ENCODE results near the gene TEKT5. TPM values are rescaled to one million over a fixed set of nuclear protein-coding genes. Genes with fewer than 3 reads are reported as not detected.

TEKT5 gene
- total RNA-seq, 4 donors from 2014 or later, result not detected

DNA sequence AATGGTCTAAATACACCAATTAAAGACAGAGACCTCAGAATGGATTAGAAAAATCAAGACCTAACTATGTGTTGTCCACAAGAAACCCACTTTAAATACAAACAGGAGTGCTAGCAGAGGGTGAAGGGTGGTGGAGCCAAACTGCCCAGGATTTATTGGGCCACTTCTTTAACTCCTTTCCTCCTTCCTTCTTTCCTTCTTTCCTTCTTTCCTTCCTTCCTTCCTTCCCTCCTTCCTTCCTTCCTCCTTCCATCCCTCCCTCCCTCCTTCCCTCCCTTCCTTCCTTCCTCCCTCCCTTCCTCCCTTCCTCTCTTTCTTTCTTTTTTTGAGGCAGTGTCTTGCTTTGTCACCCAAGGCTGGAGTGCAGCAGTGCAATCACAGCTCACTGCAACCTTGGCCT is 80.0 kb downstream of the TEKT5 start:
- H3K36me3 ChIP-seq, result no peaks in the 10 kb centered on the region
- H3K27ac ChIP-seq (replicated peaks in 1 of 4), result no peak overlapping the region
- TF ChIP-seq, protein P1, sequence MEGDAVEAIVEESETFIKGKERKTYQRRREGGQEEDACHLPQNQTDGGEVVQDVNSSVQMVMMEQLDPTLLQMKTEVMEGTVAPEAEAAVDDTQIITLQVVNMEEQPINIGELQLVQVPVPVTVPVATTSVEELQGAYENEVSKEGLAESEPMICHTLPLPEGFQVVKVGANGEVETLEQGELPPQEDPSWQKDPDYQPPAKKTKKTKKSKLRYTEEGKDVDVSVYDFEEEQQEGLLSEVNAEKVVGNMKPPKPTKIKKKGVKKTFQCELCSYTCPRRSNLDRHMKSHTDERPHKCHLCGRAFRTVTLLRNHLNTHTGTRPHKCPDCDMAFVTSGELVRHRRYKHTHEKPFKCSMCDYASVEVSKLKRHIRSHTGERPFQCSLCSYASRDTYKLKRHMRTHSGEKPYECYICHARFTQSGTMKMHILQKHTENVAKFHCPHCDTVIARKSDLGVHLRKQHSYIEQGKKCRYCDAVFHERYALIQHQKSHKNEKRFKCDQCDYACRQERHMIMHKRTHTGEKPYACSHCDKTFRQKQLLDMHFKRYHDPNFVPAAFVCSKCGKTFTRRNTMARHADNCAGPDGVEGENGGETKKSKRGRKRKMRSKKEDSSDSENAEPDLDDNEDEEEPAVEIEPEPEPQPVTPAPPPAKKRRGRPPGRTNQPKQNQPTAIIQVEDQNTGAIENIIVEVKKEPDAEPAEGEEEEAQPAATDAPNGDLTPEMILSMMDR (IDR thresholded peaks at IDR 0.05), result no peak
- TF ChIP-seq POLR2AphosphoS5 (IDR thresholded peaks at IDR 0.05) (no peak), EP300 (IDR thresholded peaks at IDR 0.05) (no peak), POLR2A (IDR thresholded peaks at IDR 0.05; ENCODE audit: low read depth) (no peak)
- H3K4me3 ChIP-seq, result no peak overlapping the region
- no peak for DNase-seq (ENCODE audit: extremely low spot score)
- H3K4me1 ChIP-seq, result peaks cover 23 to 33% (median 25%) of the 10 kb centered on the region in 4 donors
- H3K27me3 ChIP-seq, result peaks cover 0 to 17% (median 0%) of the 10 kb centered on the region in 4 donors
- intact Hi-C loops (cut with DNase I), result no loop called here
- H3K9me3 ChIP-seq, result no peaks in the 10 kb centered on the region

DNA sequence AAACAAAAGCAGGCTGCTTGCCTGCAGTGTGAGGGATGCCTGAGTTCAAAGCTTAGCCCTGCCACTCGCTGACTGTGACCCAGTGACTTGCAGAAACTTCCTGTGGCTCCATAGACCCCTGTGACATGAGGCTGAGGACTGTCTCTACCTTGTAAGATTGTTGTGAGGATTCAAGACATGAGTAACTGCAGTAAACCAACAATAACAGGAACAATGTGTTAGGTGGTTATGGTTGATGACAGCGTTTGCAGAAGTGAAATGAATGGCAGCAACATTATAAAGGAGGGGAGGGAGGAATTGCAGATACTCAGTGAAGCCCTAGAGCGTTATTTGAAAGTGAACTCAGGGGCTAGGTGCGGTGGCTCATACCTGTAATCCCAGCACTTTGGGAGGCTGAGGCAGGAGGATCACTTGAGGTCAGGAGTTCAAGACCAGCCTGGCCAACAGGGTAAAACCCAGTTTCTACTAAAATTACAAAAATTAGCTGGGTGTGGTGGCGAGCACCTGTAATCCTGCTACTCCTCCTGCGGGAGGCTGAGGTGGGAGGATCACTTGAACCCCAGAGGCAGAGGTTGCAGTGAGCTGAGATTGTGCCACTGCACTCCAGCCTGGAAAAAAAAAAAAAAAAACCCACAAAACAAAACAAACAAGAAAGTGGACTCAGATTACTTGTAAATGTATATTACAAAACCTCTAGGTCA is 80.8 kb downstream of the TEKT5 start:
- DNase-seq (ENCODE audit: extremely low spot score), result no peak
- TF ChIP-seq POLR2A (IDR thresholded peaks at IDR 0.05; ENCODE audit: low read depth) (no peak), POLR2AphosphoS5 (IDR thresholded peaks at IDR 0.05) (no peak), EP300 (IDR thresholded peaks at IDR 0.05) (no peak)
- TF ChIP-seq, protein P1 (IDR thresholded peaks at IDR 0.05), result no peak
- WGBS, result 71% methylated on average over 6 of the region's 6 CpGs
- no peaks in the 10 kb centered on the region for H3K36me3 ChIP-seq
- no peak overlapping the region for H3K4me3 ChIP-seq
- H3K27me3 ChIP-seq, result peaks cover 0 to 9% (median 0%) of the 10 kb centered on the region in 4 donors
- H3K4me1 ChIP-seq, result peaks cover 18 to 31% (median 22%) of the 10 kb centered on the region in 4 donors
- H3K27ac ChIP-seq (replicated peaks in 1 of 4), result no peak overlapping the region
- no peaks in the 10 kb centered on the region for H3K9me3 ChIP-seq
- intact Hi-C loops (cut with DNase I), result no loop called here

GRCh38 chr16:10612649-10613179 is 82.0 kb downstream of the TEKT5 start:
- no peak overlapping the region for H3K4me3 ChIP-seq
- no peak overlapping the region for H3K27ac ChIP-seq (replicated peaks in 1 of 4)
- intact Hi-C loops (cut with DNase I), result no loop called here
- TF ChIP-seq, protein P1 (IDR thresholded peaks at IDR 0.05), result no peak
- TF ChIP-seq POLR2AphosphoS5 (IDR thresholded peaks at IDR 0.05), result no peak
- TF ChIP-seq EP300 (IDR thresholded peaks at IDR 0.05), result no peak
- TF ChIP-seq POLR2A (IDR thresholded peaks at IDR 0.05; ENCODE audit: low read depth), result no peak
- no peaks in the 10 kb centered on the region for H3K36me3 ChIP-seq
- H3K4me1 ChIP-seq, result peaks cover 13 to 25% (median 20%) of the 10 kb centered on the region in 4 donors
- peaks cover 0 to 5% (median 0%) of the 10 kb centered on the region in 4 donors for H3K27me3 ChIP-seq
- no peak for DNase-seq (ENCODE audit: extremely low spot score)
- H3K9me3 ChIP-seq, result no peaks in the 10 kb centered on the region
- 40% methylated on average over 6 of the region's 6 CpGs for WGBS

- H3K27me3 ChIP-seq, result peaks cover 0 to 4% (median 0%) of the 10 kb centered on the region in 4 donors
- H3K9me3 ChIP-seq, result no peaks in the 10 kb centered on the region
- 90% methylated on average over 6 of the region's 6 CpGs for WGBS
- no peak for DNase-seq (ENCODE audit: extremely low spot score)
- no peak overlapping the region for H3K27ac ChIP-seq (replicated peaks in 1 of 4)
- H3K4me1 ChIP-seq, result peaks cover 5 to 17% (median 12%) of the 10 kb centered on the region in 4 donors
- intact Hi-C loops (cut with DNase I), result no loop called here
- H3K36me3 ChIP-seq, result no peaks in the 10 kb centered on the region
- no peak overlapping the region for H3K4me3 ChIP-seq
- TF ChIP-seq EP300 (IDR thresholded peaks at IDR 0.05) (no peak), POLR2A (IDR thresholded peaks at IDR 0.05; ENCODE audit: low read depth) (no peak), POLR2AphosphoS5 (IDR thresholded peaks at IDR 0.05) (no peak)
- TF ChIP-seq, protein P1 (IDR thresholded peaks at IDR 0.05), result no peak
Observed at GRCh38 chr16:10611825-10612342, 82.8 kb downstream of the TEKT5 start.

All from esophagus muscularis mucosa (tissue), 4 donors.